Stimulated activated CD4-positive, alpha-beta T cell treated with anti-CD3 and anti-CD28 coated beads, TNF-alpha, amount 100 ng/mL, for 48 hours (primary cell): ENCODE results near the gene LYRM2.
"Not testable (repeated sequence)": the region's sequence is repeated elsewhere in the genome, so short reads cannot be mapped to it uniquely, and the experiment has no call there.

Source experiments
- DNase-seq, 3 donors: peaks; one replicate each; pipeline ENCODE4 v3.0.0-alpha.2; 2020; ENCODE audit warnings: low read depth in 3 of 3

The LYRM2 gene

GRCh38 chr6:89649682-89650081 is 11.1 kb upstream of the LYRM2 start:
- no peak for DNase-seq

- no peak for DNase-seq
These were observed 6.3 kb upstream of the LYRM2 start for GRCh38 chr6:89644864-89645263.

GRCh38 chr6:89643406-89643805 is 4.9 kb upstream of the LYRM2 start:
- DNase-seq = no peak

GRCh38 chr6:89642956-89643355 is 4.4 kb upstream of the LYRM2 start:
- DNase-seq = no peak

GRCh38 chr6:89641581-89641980 is 3.0 kb upstream of the LYRM2 start:
- DNase-seq = not testable (repeated sequence)

GRCh38 chr6:89640804-89641203 is 2.3 kb upstream of the LYRM2 start:
- DNase-seq = no peak

GRCh38 chr6:89637960-89638319 is 607 bp downstream of the LYRM2 start:
- DNase-seq = peak in 1 of 3 donors; percentile 2

- DNase-seq = not testable (repeated sequence)
These were observed 2.1 kb downstream of the LYRM2 start for GRCh38 chr6:89636412-89636811.

GRCh38 chr6:89630488-89630887 is 8.1 kb downstream of the LYRM2 start:
- DNase-seq = no peak

- no peak for DNase-seq
These were observed 14.8 kb downstream of the LYRM2 start for GRCh38 chr6:89623749-89624148.

- DNase-seq = no peak
These were observed 19.0 kb downstream of the LYRM2 start for GRCh38 chr6:89619567-89619966.

- DNase-seq = no peak
These were observed 20.5 kb downstream of the LYRM2 start for GRCh38 chr6:89618026-89618425.

GRCh38 chr6:89616531-89616930 is 22.0 kb downstream of the LYRM2 start:
- no peak for DNase-seq

- DNase-seq = no peak
These were observed 22.7 kb downstream of the LYRM2 start for GRCh38 chr6:89615882-89616281.

GRCh38 chr6:89613790-89614189 is 24.8 kb downstream of the LYRM2 start:
- DNase-seq = no peak

GRCh38 chr6:89612121-89612520 is 26.4 kb downstream of the LYRM2 start:
- DNase-seq = no peak

- DNase-seq = no peak
These were observed 26.9 kb downstream of the LYRM2 start for GRCh38 chr6:89611666-89612065.

GRCh38 chr6:89610149-89610642 is 28.4 kb downstream of the LYRM2 start:
- DNase-seq = peak; percentile 50 to 79 (median 61)

GRCh38 chr6:89605861-89606260 is 32.7 kb downstream of the LYRM2 start:
- DNase-seq = no peak

- DNase-seq = no peak
These were observed 33.9 kb downstream of the LYRM2 start for GRCh38 chr6:89604653-89605052.

- no peak for DNase-seq
These were observed 36.4 kb downstream of the LYRM2 start for GRCh38 chr6:89602166-89602565.

GRCh38 chr6:89599727-89600126 is 38.8 kb downstream of the LYRM2 start:
- DNase-seq = no peak

GRCh38 chr6:89597988-89598387 is 40.6 kb downstream of the LYRM2 start:
- DNase-seq = no peak

GRCh38 chr6:89597372-89597771 is 41.2 kb downstream of the LYRM2 start:
- no peak for DNase-seq

GRCh38 chr6:89596484-89596883 is 42.1 kb downstream of the LYRM2 start:
- no peak for DNase-seq
